ENCODE data around the gene NR1D1.
"Not testable (repeated sequence)": the region's sequence is repeated elsewhere in the genome, so short reads cannot be mapped to it uniquely, and the experiment has no call there.

The NR1D1 gene

GRCh38 chr17:40100419-40100668 lies at the start of gene NR1D1:
TSS of gene NR1D1 (minus strand) at chr17:40100589. CDS start at chr17:40100094, 495 bp downstream.
- no peak for DNase-seq

DNA sequence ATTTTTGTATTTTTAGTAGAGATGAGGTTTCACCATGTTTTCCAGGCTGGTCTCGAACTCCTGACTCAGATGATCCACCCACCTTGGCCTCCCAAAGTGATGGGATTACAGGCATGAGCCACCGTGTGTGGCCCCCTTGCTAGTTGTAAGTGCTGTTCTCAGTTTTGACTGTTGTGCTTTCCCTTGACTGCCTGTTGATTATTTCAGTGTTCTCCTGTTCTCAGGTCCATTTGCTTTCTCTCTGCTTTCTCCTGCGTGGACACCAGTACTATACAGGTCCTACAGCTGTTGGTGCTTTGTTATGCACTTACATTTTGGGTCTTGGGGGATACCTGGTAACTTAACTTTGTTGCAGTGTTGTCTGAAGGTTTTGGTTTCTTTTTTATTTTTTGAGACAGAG lies 48.1 kb upstream of the NR1D1 start:
- no peak for DNase-seq

DNA sequence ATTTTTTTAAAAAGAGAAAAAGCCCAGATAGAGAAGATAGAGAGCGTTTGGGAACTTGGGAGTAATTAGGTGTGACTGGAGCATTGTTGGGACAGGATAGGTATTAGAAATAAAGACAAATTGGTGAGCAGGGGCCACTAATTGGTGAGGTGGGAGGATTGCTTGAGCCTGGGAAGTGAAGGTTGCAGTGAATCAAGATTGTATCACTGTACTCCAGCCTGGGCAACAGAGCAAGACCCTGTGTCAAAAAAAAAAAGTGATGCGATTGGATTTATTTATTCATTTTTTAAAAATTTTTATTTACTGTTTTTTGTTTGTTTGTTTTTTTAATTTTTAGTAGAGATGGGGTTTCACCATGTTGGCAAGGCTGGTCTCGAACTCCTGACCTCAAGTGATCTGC lies 45.1 kb upstream of the NR1D1 start:
- no peak for DNase-seq

- DNase-seq: not testable (repeated sequence)
Measured at GRCh38 chr17:40143166-40143565, 42.8 kb upstream of the NR1D1 start.

GRCh38 chr17:40139566-40140058 lies 39.2 kb upstream of the NR1D1 start:
- no peak for DNase-seq

DNA sequence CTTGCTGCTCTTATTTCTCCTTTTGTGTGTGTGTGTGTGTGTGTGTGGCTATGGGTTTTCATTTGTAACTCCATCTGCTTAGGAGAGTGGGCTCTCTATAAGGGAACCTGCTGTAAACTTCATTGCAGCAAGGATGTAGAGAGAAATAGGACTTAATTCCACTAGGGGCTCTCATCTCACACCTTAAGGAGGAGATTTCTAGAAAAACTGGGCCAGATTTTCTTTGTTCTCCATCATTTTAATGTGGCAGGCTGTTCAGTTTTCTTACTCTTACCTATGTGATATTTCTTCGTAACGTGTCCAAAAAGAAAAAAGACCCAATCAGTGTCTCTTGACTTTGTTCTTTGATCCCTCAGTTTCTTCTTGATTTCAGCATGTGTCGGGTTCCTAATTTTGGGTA lies 35.4 kb upstream of the NR1D1 start:
- DNase-seq: no peak

DNA sequence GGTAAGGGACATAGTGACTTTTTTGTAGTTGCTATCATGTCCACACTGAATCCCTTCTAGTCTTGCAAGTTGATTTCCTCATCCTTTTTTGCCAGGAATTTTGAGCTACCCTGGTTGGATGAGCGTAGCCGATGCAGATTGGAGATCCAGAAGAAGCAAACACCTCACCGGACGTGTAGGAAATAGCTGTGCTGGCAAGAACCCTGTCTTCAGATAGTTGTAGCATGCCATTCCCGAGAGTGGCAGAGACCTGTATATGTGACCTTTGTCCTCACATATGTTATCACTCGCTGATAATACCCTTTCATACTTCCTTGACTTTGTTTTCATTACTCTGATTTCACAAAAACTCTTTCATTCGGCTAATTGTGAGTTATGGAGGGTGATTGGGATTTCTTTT lies 33.8 kb upstream of the NR1D1 start:
- DNase-seq: no peak

- no peak for DNase-seq
Measured at GRCh38 chr17:40130352-40131042, 30.1 kb upstream of the NR1D1 start.

GRCh38 chr17:40129498-40129897 lies 29.1 kb upstream of the NR1D1 start:
- no peak for DNase-seq

DNA sequence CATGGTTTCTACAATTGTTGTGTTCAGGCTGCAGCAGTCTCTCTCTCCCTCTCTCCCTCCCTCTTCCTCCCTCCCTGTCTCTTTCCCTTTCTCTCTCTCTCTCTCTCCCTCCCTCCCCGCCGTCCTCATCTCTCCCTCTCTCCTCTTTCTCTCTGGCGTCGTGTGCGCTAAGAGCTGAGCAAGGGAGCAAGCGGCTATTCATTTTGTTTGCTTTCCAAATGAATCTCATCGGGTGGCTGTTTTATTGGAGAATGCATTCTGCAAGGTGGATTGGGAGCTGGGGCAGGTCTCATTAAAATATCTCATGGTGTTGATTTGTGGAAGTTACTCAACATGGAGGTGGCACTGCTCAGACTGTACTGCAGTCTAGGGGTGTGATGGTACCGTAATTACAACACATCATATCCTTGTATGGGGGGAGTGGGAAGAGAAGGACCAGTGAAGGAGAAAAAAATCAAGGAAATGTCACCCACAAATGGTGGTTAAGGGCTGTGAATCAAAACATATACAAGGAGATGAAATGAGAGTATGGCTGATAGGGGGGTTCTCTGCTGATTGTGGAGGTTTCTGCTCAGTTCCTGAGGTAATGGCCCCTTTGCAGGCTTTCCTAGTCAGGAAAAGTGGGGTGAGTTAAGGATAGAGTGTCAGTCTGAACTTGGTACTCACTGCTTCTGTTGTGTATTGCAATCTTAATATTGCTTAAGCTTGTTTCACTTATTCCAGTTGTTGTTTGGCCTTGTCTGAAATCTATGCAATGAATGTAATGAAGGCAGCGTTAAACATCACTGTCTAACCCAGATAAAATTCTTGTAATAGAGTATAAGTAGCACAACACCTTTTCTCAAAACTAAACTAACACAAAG lies 24.1 kb upstream of the NR1D1 start:
- DNase-seq: no peak

DNA sequence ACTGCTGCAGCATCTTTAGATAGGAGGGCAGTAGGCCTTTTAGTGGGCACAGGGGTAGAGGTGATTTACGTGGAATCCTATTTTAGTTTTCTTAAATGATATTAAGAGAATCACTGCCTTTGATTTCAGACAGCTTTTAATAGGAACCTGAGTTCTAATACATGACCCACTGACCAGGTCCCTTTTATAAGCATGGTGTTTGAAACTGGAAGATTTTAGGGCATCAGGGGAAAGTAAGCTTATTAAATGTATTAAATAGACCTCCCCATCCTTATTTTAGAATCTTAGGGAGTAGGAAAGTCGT lies 23.4 kb upstream of the NR1D1 start:
- no peak for DNase-seq

- DNase-seq: peak; percentile 5
Measured at GRCh38 chr17:40122999-40123810, 22.8 kb upstream of the NR1D1 start.

DNA sequence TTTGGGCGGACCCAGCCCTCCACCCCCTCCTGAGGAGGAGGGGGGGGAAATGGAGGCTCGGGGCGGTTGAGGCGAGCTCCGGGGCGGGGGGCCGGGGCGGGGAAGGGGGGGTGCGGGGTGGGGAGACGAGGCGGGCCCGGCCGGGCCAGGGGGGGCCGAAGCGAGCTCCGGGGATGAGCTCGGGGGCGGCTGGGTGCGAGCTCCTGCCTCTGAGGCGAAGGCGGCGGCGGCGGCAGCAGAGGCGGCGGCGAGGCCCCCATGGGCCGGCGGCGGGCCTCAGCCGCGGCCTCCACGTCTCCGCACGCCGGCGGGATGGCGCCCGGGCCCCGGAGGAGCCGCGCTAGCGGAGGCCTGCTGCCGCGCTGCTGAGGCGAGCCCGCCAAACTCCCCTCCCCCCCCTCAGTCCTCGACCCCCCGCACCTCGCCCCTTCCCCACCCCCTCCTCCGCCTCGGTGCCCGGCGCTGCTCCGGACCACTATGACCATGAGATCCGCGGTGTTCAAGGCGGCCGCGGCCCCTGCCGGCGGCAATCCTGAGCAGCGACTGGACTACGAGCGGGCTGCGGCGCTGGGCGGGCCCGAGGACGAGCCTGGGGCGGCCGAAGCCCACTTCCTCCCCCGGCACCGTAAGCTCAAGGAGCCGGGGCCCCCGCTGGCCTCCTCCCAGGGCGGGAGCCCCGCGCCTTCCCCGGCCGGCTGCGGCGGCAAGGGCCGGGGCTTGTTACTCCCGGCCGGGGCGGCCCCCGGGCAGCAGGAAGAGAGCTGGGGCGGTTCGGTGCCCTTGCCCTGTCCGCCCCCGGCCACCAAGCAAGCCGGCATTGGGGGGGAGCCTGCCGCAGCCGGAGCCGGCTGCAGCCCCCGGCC lies 22.0 kb upstream of the NR1D1 start:
- no peak for DNase-seq

DNA sequence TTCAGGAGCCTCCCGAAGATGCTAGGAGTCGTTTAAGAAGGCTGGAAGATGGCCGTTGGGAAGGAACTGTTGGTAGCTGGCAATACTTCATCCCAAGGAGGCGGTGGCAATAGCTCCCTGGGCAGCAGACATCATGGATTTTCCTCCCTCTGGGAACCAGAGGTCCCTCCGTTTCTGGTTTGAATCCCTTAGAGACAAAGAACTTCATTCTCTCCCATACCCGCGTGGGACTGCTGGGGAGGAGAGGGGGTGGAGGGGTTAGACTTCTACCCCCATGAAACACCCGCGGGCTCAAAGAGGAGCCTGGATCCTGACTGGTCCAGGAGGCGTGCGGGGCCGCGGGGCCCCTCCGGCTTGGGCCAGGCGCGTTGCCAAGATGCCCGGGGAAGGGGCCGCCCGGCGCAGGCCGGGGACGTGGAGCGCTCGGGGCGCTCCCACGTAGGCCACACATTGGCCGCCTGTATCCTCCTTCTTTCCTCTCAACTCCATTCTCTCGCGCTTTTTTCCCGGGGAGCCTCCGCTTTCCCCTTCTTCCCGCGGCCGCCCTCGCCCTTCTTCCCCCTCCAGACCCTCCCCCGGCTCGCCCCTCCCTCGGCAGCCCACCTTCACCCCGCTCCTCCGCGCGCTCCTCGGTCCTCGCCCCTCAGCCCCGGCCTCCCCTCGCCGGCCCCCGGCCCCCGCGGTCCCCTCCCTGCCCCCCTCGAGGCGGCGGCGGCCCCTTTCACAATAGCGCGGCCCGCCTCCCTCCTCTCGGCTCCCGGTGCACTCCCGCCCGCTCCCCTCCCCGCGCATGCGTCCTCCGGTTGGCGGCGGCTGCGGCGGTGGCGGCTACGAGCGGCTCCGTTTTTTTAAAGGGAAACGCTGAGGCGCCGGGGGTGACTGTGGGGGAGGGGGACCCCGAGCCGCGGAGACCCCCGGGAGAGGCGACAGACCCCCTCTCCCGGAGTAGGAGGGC lies 21.1 kb upstream of the NR1D1 start, which contains the start of gene MSL1:
MSL1 (plus strand) TSS at position 791 of the 955 bp plus-strand sequence. CDS start 642 bp downstream, outside the sequence.
- DNase-seq: peak; percentile 26

GRCh38 chr17:40115101-40115436 lies 14.7 kb upstream of the NR1D1 start:
- DNase-seq: no peak

- no peak for DNase-seq
Measured at GRCh38 chr17:40113907-40114245, 13.5 kb upstream of the NR1D1 start.

DNA sequence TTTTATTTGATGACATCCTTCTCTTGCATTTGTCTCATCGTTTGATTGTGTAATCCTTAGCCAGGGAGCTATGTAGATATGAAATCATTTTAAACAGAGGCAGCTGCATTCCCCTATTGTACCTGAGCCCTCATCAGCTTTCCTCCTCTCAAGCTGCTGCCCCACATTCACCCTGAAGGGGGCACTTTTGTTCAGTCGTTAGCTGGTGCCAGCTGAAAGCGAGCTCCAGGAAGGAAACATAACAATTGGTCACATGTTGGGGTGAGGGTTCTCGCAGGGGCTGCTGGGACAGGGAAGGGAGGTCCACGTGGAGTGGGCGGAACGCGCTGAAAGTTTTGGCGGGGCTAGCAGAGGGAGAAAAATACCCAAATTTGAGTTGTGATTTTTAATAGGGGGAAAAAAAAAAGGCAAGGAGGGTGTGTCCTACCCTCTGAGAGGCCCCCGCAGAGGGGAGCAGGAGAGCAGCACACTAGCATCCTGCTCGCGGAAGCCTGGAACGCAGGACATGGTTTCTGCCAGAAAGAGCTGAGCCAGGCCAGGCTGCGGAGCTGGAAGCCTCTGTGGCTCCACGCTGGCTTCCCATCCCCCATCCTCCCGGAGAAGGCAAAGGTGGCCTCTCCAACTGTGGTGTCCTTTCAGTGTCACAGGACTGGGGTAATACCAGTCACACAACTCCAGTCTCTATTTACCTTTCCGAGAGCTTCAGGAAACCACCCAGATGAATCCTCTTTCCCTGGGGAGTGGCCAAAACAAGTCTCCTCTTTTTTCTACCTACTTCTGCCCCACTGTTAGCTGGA lies 12.9 kb upstream of the NR1D1 start:
- peak; percentile 91 for DNase-seq

GRCh38 chr17:40112718-40113109 lies 12.3 kb upstream of the NR1D1 start:
- DNase-seq: peak; percentile 68

DNA sequence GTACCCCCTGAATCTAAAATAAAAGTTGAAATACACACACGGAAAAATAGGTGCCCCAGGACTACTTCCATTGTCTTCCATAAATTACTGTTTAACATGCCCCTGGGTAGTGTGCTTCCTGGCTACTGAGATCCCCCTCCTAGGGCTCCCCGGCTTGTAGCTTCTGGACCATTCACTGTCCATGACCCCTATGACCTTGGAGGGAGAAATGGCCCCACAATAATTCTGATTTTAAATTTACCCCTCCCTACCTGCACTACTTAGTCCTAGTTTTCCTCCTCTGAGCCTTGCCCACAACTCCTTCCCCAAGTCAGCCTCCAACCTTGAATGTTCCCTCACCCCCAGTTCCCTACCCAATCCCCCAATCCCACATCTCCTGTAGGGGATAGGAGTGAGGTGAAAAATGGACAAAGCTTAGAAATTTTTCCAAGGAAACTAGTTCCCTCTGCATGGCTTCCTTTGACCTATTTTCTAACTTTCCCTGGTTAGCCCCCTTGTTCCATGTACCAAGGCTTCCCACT lies 11.9 kb upstream of the NR1D1 start:
- DNase-seq: no peak

Data from NCI-H446 treated with DMSO at 0.1 percent for 48 hours (cell line).